HCT116 (cell line): Measurements from ENCODE around the gene PRKN. TPM values are rescaled to one million over a fixed set of nuclear protein-coding genes. Genes with fewer than 3 reads are reported as not detected.

Source experiments
- ATAC-seq: fragments of 200-7000 bp; cut with Tn5 transposase; 2 replicates; pipeline ENCODE4 v1.9.1; 2020; ENCODE audit warnings: mild to moderate bottlenecking, moderate library complexity
- BruUV-seq: library from RNA; stranded (reverse); fragments of 400-500 nt; replicated peaks from 2 replicates; lab custom pipeline; 2021; lab: Mats Ljungman, UMichigan
- CTCF ChIA-PET: fragments of 300-600 bp; sonication (Branson Sonifier 250); formaldehyde crosslinking; loops from one replicate; lab custom pipeline; 2021; ENCODE audit warnings: antibody characterized with exemption; lab: Charles Lee
- POLR2A ChIA-PET: fragments of 300-600, 350-600 bp; sonication (Branson Sonifier 250); formaldehyde crosslinking; loops from one replicate; lab custom pipeline; 2021; ENCODE audit warnings: antibody characterized with exemption; lab: Charles Lee
- RAD21 ChIA-PET, 2 experiments: fragments of 300-600 bp; sonication (Branson Sonifier 250); formaldehyde crosslinking; loops; one replicate each; lab custom pipeline; 2023; ENCODE audit warnings: low total read pairs in 2 of 2; ENCODE audit not compliant: uncharacterized antibody in 2 of 2, unreplicated experiment in 2 of 2, low non-redundant PET in 1 of 2; lab: Charles Lee
- DNase-seq: peaks from one replicate; pipeline ENCODE4 v3.0.0-alpha.2; 2010; ENCODE audit warnings: low read depth, low spot score
- H2AFZ ChIP-seq: fragments of 200-600 bp; shearing (Covaris generic), sonication (generic); 2 replicates; pipeline ENCODE4 v1.6.1; 2017; ENCODE audit warnings: low read depth, mixed run types, mixed read lengths, antibody characterized with exemption, low read length; ENCODE audit not compliant: poor library complexity, severe bottlenecking
- H3K27ac ChIP-seq: 2 replicates; pipeline ENCODE4 v1.5.1; 2012; ENCODE audit warnings: low read depth, low read length
- H3K27me3 ChIP-seq: fragments of 200-600 bp; sonication (generic); 2 replicates; pipeline ENCODE4 v1.6.1; 2016; ENCODE audit warnings: mixed run types, low read length, mixed read lengths; ENCODE audit not compliant: insufficient read depth
- H3K36me3 ChIP-seq, 2 experiments: fragments of 200-500 bp in 1 of 2; fragments of 200-600 bp in 1 of 2; sonication (Bioruptor generic) in 1 of 2; sonication (generic) in 1 of 2; 2 replicates each; pipeline versions ENCODE4 v1.5.1 to v1.6.1; 2014 to 2016; ENCODE audit warnings: low read length in 2 of 2, inconsistent platforms in 1 of 2, mixed read lengths in 1 of 2, mixed run types in 1 of 2; ENCODE audit not compliant: insufficient read depth in 2 of 2, control insufficient read depth in 1 of 2
- H3K4me1 ChIP-seq, 2 experiments: fragments of 200-600 bp in 1 of 2; sonication (generic) in 1 of 2; 2 replicates each; pipeline versions ENCODE4 v1.5.1 to v1.6.1; 2012 to 2017; ENCODE audit warnings: low read length in 2 of 2, inconsistent platforms in 1 of 2, mild to moderate bottlenecking in 1 of 2, mixed read lengths in 1 of 2, mixed run types in 1 of 2, moderate library complexity in 1 of 2; ENCODE audit not compliant: insufficient read depth in 2 of 2, control insufficient read depth in 1 of 2
- H3K4me2 ChIP-seq: fragments of 200-600 bp; sonication (generic); 2 replicates; pipeline ENCODE4 v1.6.1; 2017; ENCODE audit warnings: mixed run types, low read length, mixed read lengths
- H3K4me3 ChIP-seq, 2 experiments: fragments of 200-600 bp in 1 of 2; sonication (generic) in 1 of 2; replicated peaks in 1 of 2; 2 replicates each; pipeline ENCODE4 v1.5.1; 2011 to 2016; ENCODE audit warnings: low read length in 2 of 2, control low read depth in 1 of 2, low read depth in 1 of 2, mild to moderate bottlenecking in 1 of 2, mixed read lengths in 1 of 2, mixed run types in 1 of 2
- H3K79me2 ChIP-seq: fragments of 200-600 bp; sonication (generic); 2 replicates; pipeline ENCODE4 v1.6.1; 2017; ENCODE audit warnings: mild to moderate bottlenecking, mixed run types, low read length, moderate library complexity, mixed read lengths; ENCODE audit not compliant: insufficient read depth
- H3K9ac ChIP-seq: fragments of 200-600 bp; sonication (generic); 2 replicates; pipeline ENCODE4 v1.6.1; 2016; ENCODE audit warnings: low read length, mixed read lengths
- H3K9me2 ChIP-seq: fragments of 200-600 bp; sonication (generic), shearing (Covaris generic); 2 replicates; pipeline ENCODE4 v1.6.1; 2017; ENCODE audit warnings: mixed run types, mild to moderate bottlenecking, moderate library complexity; ENCODE audit not compliant: insufficient read depth
- H3K9me3 ChIP-seq, 2 experiments: fragments of 200-500 bp in 1 of 2; fragments of 200-600 bp in 1 of 2; sonication (Bioruptor generic) in 1 of 2; sonication (generic) in 1 of 2; 2 replicates each; pipeline ENCODE4 v1.6.1; 2014 to 2017; ENCODE audit warnings: low read length in 2 of 2, mixed read lengths in 2 of 2, inconsistent platforms in 1 of 2, low read depth in 1 of 2, mild to moderate bottlenecking in 1 of 2, mixed run types in 1 of 2, moderate library complexity in 1 of 2; ENCODE audit not compliant: control insufficient read depth in 1 of 2, insufficient read depth in 1 of 2
- H4K20me1 ChIP-seq: fragments of 200-600 bp; sonication (generic), shearing (Covaris generic); 2 replicates; pipeline ENCODE4 v1.6.1; 2017; ENCODE audit warnings: mixed run types, mild to moderate bottlenecking, moderate library complexity; ENCODE audit not compliant: insufficient read depth
- ATF3 ChIP-seq: IDR thresholded peaks from 2 replicates; pipeline ENCODE4 v1.6.1; 2012
- CEBPB ChIP-seq: IDR thresholded peaks from 2 replicates; pipeline ENCODE4 v1.6.1; 2012; ENCODE audit warnings: low read depth
- EGR1 ChIP-seq: IDR thresholded peaks from 2 replicates; pipeline ENCODE4 v1.6.1; 2012; ENCODE audit warnings: low read depth
- EZH2 ChIP-seq: fragments of 200-600 bp; sonication (generic); IDR thresholded peaks from 2 replicates; pipeline ENCODE4 v1.6.1; 2017; ENCODE audit warnings: antibody characterized with exemption, mixed run types
- POLR2AphosphoS5 ChIP-seq: IDR thresholded peaks from 2 replicates; pipeline ENCODE4 v1.6.1; 2011; ENCODE audit warnings: mild to moderate bottlenecking, low read depth, low read length, moderate library complexity
- RAD21 ChIP-seq: IDR thresholded peaks from 2 replicates; pipeline ENCODE4 v1.6.1; 2012; ENCODE audit warnings: low read depth, mild to moderate bottlenecking
- REST ChIP-seq: IDR thresholded peaks from 2 replicates; pipeline ENCODE4 v1.6.1; 2012; ENCODE audit warnings: low read depth
- SP1 ChIP-seq: IDR thresholded peaks from 2 replicates; pipeline ENCODE4 v1.6.1; 2012; ENCODE audit warnings: low read depth
- SRF ChIP-seq: IDR thresholded peaks from 2 replicates; pipeline ENCODE4 v1.6.1; 2012; ENCODE audit warnings: low read depth
- TCF7L2 ChIP-seq: IDR thresholded peaks from 2 replicates; pipeline ENCODE4 v1.7.0; 2011; ENCODE audit warnings: borderline replicate concordance, inconsistent platforms; ENCODE audit not compliant: insufficient read depth, insufficient read length; ENCODE audit errors: extremely low read depth
- ZBTB33 ChIP-seq: IDR thresholded peaks from 2 replicates; pipeline ENCODE4 v1.6.1; 2011; ENCODE audit warnings: mild to moderate bottlenecking, low read length, moderate library complexity; ENCODE audit not compliant: insufficient replicate concordance; ENCODE audit errors: extremely low read depth
- ZFX ChIP-seq: fragments of 450-650 bp; IDR thresholded peaks from 2 replicates; pipeline ENCODE4 v1.6.1; 2017
- ZNF274 ChIP-seq: fragments of 200-500 bp; sonication (Bioruptor generic); IDR thresholded peaks from 2 replicates; pipeline ENCODE4 v1.6.1; 2014; ENCODE audit warnings: mild to moderate bottlenecking, low read depth, low read length, inconsistent platforms
- intact Hi-C: fragments of 100-400 bp; cut with micrococcal nuclease; formaldehyde crosslinking; loops from 2 replicates; pipeline ENCODE4 v1.10.0; 2022
- total RNA-seq: library from RNA; stranded (reverse); gene quantifications from one replicate; pipeline ENCODE4 v1.2.1, GENCODE V29; 2021; ENCODE audit not compliant: unreplicated experiment

The PRKN gene
- total RNA-seq, 1 experiment from 2014 or later: 2.6 TPM

GRCh38 chr6:162270966-162271365 lies 456.6 kb downstream of the PRKN start:
- no peaks in the 10 kb centered on the region for H3K9me3 ChIP-seq
- H3K4me1 ChIP-seq: no peaks in the 10 kb centered on the region
- TF ChIP-seq RAD21: no peak
- no peak for TF ChIP-seq REST
- H3K9ac ChIP-seq: no peak overlapping the region
- H4K20me1 ChIP-seq: no peaks in the 10 kb centered on the region
- H3K4me3 ChIP-seq: no peak overlapping the region
- no peak overlapping the region for H2AFZ ChIP-seq
- no peaks in the 10 kb centered on the region for H3K27me3 ChIP-seq
- H3K36me3 ChIP-seq: no peaks in the 10 kb centered on the region
- ChIA-PET CTCF (no interaction called here), POLR2A (no interaction called here), RAD21 (no interaction called here)
- H3K4me2 ChIP-seq: no peak overlapping the region
- DNase-seq (no peak), ATAC-seq (no peak)
- H3K9me2 ChIP-seq: no peaks in the 10 kb centered on the region
- intact Hi-C loops: no loop called here
- H3K27ac ChIP-seq: no peak overlapping the region
- no TSS peak for BruUV-seq
- no peaks in the 10 kb centered on the region for H3K79me2 ChIP-seq

- no peaks in the 10 kb centered on the region for H4K20me1 ChIP-seq
- ATAC-seq: no peak
- intact Hi-C loops: no loop called here
- no peaks in the 10 kb centered on the region for H3K79me2 ChIP-seq
- no peak for DNase-seq
- H3K9ac ChIP-seq: no peak overlapping the region
- H3K4me2 ChIP-seq: no peak overlapping the region
- no peaks in the 10 kb centered on the region for H3K27me3 ChIP-seq
- H3K36me3 ChIP-seq: no peaks in the 10 kb centered on the region
- H3K4me3 ChIP-seq: no peak overlapping the region
- ChIA-PET CTCF (no interaction called here), POLR2A (no interaction called here), RAD21 (no interaction called here)
- no peaks in the 10 kb centered on the region for H3K9me3 ChIP-seq
- BruUV-seq: no TSS peak
- H3K27ac ChIP-seq: no peak overlapping the region
- no peaks in the 10 kb centered on the region for H3K4me1 ChIP-seq
- no peak overlapping the region for H2AFZ ChIP-seq
- H3K9me2 ChIP-seq: no peaks in the 10 kb centered on the region
- TF ChIP-seq RAD21 (no peak), ZNF274 (no peak), SP1 (no peak), SRF (no peak), EGR1 (no peak), TCF7L2 (no peak), CEBPB (no peak), ZFX (no peak), ZBTB33 (no peak), ATF3 (no peak), POLR2AphosphoS5 (no peak), EZH2 (no peak)
These were observed 459.9 kb downstream of the PRKN start for GRCh38 chr6:162267641-162268040.
